ENCODE results near the gene KLHL28. TPM values are rescaled to one million over a fixed set of nuclear protein-coding genes. Genes with fewer than 3 reads are reported as not detected.

Gene KLHL28
- total RNA-seq, 5 donors from 2014 or later (not counting 1 experiment from before 2014, with no cell fraction given): 28.0 to 47.9 (median 35.0) TPM

Other genes with a start within 250 kb of the KLHL28 start
- 10 to 100 TPM; 10.9 to 17.1 (median 11.1) TPM for gene TOGARAM1, start 243 bp upstream of the KLHL28 start, total RNA-seq
- gene PRPF39, start 122.2 kb upstream of the KLHL28 start, total RNA-seq: 10 to 100 TPM; 54.4 to 62.5 (median 56.9) TPM
- 10 to 100 TPM; 33.8 to 49.3 (median 45.2) TPM for gene FKBP3, start 172.5 kb upstream of the KLHL28 start, total RNA-seq
- gene FANCM, start 174.0 kb upstream of the KLHL28 start, total RNA-seq: 10 to 100 TPM in 1 of 5 donors, 1 to 10 TPM in 4; 7.5 to 10.5 (median 8.7) TPM

Data from T-cell (primary cell).